NCI-H524 (cell line): ENCODE data around the gene DEGS1.

Source experiments
- DNase-seq, 2 experiments: peaks; one replicate each; lab custom pipeline; 2025; lab: John Stamatoyannopoulos, UW

DEGS1 gene

DNA sequence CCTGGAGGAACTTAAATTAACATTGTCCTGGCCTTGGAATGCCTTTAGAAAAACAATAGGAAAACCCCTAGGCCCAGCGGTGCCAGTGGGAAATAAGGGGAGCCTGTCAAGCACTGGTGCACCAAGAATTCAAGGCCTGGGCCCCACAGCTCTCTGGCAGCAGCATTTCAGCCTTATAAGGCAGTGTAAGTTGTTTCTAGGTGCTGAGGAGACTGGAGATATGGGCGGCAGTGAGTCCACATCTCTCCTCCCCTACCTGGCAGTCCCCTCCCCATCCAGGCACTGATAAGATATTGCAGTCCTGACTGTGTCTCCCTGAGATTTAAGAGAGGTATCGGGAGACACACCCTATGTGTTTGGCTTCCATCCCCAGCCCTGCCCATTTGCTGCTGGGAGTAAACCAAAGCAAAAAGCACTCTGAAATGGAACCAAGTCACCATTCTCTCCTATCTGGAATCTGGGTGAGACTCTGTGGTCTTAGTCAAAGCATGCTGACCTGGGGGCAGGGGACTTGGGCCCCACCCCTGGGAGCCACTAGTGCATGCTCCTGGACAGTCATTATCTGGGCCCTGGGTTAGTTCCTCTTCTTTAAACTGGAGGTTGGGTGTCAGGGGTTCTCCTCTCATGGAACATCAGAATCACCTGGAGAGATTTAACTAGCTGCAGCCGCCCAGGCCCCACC lies 30.5 kb downstream of the DEGS1 start:
- DNase-seq = no peak

DNA sequence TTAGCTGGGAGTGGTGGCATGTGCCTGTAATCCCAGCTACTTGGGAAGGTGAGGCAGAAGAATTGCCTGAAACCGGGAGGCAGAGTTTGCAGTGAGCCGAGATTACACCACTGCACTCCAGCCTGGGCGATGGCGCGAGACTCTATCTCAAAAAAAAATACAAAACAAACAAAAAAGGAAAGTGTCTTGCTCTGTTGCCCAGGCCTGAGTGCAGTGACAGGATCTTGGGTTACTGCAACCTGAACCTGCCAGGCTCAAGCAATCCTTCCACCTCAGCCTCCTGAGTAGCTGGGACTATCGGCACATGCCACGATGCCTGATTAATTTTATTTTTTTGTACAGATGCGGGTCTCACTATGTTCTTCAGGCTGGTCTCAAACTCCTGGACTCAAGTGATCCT lies 33.3 kb downstream of the DEGS1 start:
- no peak for DNase-seq

DNA sequence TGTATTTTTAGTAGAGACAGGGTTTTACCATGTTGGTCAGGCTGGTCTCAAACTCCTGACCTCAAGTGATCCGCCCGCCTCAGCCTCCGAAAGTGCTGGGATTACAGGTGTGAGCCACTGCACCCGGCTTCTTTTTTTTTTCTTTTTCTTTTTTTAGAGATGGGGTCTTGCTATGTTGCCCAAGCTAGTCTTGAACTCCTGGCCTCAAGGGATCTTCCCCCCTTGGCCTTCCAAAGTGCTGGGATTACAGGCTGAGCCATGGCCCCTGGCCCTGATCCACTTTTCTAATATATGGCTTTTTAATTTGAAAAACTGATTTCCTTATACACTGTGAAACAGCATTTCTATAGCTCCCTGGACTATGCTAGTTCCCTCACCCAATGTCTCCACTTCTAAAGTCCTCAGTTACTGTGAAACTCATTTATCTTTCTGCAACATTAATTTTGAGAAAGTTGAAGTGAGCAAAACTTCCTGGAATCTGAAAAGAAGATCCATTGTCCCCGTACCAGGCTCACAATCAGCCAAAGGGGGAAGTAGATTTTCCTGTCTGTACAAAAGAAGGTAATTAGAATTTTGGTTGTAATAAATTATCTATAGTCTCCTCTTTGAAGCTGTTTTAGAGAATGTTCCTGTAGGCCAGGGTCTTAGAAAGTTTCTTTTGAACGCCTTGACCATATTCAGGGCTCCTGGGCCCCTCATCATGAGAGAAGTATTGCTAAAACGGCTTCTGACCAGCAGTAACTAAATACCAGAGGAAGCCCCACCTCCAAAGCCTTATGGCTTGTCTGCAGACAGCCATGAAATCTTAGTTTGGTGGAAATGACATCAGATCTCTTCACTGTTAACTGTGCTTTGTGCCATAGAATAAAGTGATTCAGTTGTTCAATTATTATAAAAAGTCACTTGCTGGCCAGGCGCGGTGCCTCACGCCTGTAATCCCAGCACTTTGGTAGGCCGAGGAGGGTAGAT lies 34.9 kb downstream of the DEGS1 start:
- no peak for DNase-seq

DNA sequence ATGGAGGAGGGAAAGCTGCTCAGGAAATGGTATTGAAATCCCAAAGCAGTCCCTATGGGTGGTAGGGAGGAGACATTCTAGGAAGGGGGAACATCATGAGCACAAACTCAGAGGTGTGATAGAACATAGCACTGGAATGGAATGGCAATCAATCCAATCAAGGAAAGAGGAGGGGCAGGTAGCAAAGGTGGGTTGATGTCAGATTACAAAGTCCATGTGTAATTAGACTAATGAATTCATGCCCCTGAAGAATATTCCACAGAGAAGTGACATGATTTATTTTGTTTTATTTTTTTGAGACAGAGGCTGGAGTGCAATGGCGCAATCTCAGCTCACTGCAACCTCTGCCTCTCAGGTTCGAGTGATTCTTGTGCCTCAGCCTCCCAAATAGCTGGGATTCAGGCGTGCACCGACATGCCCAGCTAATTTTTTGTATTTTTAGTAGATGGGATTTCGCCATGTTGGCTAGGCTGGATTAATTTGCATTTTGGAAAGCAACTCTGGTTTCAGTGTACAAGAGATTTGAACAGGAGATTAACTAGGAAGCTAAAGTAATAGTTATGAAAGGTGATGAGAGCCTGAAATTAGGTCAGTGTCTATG lies 36.1 kb downstream of the DEGS1 start:
- no peak for DNase-seq

DNA sequence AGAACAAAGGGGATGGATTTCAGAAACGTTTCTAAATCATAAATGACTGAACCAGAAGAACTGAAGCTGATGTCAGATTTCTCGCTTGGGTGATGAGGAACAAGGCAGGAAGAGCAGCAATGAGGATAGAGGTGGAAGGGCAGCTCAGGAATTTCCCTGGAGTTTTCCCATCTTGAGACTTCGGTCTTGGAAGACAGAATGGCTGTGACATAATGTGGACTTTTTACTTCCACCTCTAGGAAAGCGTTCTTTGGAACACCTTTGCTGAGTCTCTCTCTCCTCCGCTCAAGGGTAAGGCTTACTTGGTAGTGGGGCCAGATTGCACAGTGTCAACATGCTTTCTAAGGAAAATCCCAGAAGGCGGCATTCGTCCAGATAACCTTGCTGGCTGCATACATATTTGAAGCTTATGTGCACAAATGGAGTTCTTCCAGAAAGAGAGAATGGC lies 36.6 kb downstream of the DEGS1 start:
- no peak for DNase-seq

DNA sequence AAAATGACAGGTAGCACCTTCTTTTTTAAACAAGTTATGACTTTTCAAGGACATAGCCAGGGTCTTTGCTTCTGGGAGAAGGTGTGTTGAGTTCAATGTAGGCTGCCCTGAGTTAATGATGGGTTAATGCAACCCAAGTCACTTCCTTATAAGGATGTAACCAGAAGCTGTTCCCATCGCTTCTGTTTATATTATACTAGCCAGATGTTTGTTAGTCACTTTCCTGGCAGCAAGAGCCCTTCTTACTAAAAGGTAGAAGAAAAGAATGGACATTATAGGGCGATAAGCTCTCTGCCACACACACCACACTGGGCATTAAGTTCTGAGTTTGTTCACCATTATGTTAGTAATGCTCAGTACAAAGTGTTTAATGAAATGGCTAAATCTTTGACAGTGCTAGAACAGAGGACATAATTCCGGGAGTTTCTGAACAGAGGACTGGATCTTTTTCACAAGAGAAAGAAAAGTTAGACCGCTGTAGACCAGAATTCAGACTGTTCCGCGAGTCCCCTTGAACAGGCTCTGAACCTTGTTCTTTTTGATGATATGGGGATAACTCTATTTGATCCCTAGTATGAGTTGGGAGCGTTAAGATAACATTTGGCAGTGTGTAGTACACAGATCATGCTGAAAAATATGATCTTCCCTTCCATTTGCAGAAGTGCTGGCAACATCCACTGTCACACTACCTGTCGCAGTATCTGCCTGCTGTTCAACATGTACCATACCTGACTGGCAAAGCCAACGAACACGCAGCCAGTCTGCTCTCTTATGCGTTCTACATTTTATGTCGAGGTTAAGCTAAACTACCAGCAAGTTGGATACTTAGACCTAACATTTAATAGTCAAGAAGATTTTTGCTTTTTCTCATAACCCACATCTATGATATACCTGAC lies 41.0 kb downstream of the DEGS1 start:
- peak in 1 of 2 experiments; percentile 10 for DNase-seq

DNA sequence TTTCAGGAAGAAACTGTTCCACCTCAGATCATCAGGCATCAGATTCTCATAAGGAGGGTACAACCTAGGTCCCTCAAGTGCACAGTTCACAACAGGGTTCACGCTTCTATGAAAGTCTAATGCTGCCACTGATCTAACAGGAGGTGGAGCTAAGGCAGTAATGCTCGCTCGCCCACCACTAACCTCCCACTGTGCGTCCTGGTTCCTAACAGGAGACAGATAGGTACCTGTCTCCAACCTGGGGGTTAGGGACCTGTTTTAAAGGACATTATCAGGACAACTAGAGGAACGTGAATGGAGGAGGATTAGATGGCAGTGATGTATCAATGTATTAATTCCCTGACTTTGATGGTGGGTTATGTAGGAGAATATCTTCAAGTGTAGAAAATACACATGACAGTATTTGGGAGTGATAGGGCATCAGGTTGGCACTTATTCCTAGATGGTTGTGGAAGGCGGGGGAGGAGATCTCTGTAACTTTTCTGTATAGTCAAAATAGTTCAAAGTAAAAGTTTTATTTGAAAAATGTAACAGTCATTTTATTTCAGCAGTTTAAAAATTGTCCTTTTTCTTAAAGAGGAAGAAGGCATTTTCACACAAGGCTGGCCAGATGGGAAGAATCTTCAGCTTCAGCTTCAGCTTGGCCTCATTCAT lies 43.9 kb downstream of the DEGS1 start:
- no peak for DNase-seq

DNA sequence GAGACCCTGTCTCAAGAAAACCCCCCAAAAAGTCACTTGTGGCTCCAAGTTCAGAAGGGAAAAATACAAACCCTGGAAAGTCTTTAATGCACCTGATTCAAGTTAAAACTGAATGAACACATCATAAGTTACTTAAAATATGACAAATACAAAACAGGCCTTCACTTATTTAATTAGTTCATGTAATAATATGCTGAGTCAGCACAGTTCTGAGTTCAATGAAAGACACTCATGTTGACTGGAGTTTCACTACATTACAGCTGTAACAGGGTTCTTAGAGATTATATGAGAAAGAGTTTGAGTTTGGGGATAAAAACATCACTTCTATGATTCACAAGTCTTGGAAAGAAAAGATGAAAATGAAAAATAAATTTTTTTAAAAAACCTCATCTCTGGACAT lies 51.0 kb downstream of the DEGS1 start:
- no peak for DNase-seq

DNA sequence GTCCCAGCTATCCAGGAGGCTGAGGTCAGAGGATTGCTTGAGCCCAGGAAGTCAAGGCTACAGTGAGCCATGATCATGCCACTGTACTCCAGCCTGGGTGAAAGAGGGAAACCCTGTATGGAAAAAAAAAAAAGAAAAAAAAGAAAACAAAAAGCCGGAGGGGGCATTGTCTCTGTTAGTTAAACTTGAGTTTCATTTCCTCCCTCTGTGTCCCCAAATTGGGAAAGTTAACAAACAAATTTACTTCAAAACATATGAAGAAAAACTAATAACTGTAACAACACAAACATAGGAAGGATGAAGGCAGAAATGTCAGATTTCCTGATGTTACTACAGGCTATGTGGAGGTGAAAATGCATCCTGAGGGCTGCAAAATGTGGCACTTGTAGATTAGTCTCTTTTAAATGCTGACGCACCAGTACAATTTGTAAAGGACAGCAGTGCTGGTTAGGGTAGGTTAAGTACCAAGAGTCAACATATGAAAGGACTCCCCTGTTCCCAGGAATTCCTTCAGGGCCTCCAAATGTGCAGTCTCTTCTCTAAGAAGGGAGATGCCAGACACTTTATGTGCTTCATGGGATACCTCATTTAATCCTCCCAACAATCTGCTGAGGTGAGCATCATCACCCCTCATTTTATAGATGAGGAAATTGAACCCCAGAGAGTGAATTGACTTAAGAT lies 52.9 kb downstream of the DEGS1 start:
- DNase-seq = no peak

DNA sequence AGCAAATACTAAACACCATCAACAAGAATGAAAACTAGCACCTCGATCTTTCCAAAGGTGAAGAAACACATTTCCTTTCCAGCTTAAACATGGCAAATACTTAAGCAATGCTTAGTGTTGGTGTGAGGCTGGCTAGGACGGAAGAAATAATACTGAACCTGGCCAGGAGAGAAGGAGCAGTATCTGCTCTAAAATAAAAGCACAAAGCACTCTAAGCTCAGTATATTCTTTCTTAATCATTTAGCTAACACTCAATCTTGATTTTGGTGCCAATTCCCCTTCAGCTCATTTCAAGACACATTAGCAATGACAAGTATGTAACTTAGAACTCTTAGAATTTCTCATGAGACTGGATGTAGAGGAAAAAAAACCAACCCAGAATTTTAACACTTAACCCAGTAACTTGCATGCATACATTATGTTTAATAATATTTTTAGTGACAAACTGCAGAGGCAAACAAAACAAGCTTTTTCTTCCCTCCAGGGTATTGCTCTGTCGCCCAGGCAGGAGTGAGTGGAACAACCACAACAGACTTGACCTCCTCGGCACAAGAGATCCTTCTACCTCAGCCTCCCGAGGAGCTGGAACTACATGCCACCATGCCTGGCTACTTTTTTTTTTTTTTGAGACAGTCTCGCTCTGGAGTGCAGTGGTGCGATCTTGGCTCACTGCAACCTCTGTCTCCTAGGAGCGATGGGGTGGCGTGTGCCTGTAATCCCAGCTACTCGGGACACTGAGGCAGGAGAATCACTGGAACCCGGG lies 54.3 kb downstream of the DEGS1 start:
- DNase-seq = no peak

DNA sequence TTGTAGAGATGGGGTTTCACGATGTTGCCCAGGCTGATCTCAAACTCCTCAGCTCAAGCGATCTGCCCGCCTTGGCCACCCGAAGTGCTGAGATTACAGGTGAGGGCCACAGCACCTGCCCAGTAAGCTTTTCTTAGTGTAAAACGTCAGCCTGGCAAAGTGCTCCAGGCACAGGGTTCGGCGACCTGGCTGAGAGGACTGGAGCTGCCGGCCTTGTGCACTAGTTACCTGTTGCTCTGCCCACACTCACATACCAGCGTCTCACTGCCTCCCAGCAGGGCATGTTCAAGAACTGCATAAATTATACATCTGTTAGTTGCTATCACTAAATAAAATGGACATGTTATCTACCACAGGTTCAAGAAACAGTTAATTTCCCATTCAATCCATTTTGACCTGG lies 55.2 kb downstream of the DEGS1 start:
- no peak for DNase-seq

DNA sequence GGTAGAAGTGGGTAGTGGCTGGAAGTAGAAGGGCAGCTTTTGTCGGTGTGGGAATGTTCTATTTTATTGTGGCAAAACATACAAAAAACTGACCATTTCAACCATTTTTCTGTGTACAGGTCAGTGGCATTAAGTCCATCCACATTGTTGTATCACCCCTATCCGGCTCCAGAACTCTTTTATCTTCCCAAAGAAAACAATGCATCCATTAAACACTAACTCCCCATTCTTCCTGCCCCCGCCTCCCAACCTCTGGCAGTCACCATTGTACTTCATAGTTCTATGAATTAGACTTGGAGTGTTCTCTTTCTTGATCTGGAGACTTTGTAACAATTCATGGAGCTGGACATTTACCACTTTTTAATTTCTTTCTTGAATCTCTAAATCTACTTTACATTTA lies 55.7 kb downstream of the DEGS1 start:
- no peak for DNase-seq
